Bladder microvascular endothelial cell (primary cell): ENCODE results near the gene RABEP2. TPM values are rescaled to one million over a fixed set of nuclear protein-coding genes. Genes with fewer than 3 reads are reported as not detected.

Source experiments
- total RNA-seq: library from RNA; depleted of rRNA; stranded (reverse); fragments of >200 nt; gene quantifications from 2 replicates; pipeline ENCODE4 v1.2.3, GENCODE V29; 2014

The RABEP2 gene
- 45.7 and 64.8 TPM in 2 replicates for total RNA-seq

DNA sequence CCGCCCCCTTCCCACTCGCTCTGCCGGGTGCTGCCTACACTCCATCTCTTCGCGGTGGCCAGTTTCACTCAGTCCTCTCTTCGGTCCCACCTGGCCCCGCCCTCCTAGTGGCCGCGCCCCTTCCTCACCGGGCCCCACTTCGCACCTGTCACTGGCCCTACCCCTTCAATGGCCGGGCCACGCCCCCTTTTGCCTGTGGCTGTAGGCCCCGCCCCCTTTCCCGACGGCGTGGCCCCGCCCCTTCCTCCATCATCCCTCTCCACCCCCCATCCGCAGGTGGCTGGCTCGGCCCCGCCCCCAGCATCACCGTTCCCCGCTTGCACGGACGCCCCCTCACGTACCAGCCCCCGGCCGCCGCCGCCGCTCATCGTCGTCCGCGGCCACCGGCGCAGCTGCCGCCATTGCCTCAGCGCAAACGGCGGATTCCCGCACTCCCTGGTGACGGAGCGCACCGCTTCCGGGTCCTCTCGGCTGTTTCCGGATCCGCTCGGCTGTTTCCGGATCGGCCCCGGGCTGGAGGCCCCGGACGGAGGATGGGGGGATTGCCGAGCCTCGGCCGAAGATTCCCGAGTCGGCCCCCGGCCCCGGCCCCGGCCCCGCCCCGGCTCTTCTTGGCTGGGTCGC lies at the start of gene RABEP2:
TSS of gene RABEP2 (minus strand) at position 477 of the 624 bp plus-strand sequence. CDS start at position 402, 75 bp downstream.

DNA sequence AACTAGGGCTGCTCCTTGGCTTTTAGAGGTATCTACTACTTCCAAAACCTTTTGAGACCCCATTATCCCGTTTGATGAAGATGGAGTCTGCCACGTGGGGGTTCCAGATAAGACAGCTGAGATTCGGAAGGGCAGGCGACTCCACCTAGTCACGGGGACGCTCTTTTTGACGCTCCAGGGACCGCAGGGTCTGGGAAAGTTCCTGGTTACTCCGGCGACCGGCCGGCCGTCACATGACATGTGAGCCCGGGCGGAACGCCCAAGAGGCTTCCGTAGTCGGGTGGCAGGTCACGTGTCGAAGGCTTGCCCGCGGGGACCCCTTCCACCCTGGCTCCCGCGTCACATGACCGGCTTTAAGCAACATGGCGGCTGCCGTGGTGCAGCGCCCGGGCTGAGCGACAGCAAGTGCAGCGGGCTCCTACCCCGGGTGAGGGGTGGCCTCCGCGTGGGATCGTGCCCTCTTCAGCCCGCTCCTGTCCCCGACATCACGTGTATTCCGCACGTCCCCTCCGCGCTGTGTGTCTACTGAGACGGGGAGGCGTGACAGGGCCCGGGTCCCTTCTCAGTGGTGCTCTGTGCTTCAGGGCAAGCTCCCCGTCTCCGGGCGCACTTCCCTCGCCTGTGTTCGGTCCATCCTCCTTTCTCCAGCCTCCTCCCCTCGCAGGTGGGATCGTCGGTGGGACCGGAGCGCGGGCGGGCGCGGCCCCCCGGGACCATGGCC lies 49.6 kb upstream of the RABEP2 start, which contains the start of gene SPNS1:
TSS of gene SPNS1 (plus strand) at position 342 of the 721 bp plus-strand sequence. CDS start at position 716, 374 bp downstream.

GRCh38 chr16:28950648-28951409 lies 25.8 kb upstream of the RABEP2 start, which contains the start of gene NFATC2IP:
TSS of gene NFATC2IP (plus strand) at chr16:28950937. CDS start at chr16:28951012, 75 bp downstream.

DNA sequence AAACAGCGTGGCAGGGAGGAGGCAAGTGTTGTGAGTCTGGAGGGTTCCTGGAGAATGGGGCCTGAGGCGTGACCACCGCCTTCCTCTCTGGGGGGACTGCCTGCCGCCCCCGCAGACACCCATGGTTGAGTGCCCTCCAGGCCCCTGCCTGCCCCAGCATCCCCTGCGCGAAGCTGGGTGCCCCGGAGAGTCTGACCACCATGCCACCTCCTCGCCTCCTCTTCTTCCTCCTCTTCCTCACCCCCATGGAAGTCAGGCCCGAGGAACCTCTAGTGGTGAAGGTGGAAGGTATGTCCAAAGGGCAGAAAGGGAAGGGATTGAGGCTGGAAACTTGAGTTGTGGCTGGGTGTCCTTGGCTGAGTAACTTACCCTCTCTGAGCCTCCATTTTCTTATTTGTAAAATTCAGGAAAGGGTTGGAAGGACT lies 6.8 kb upstream of the RABEP2 start, which contains the start of gene CD19:
TSS of gene CD19 (plus strand) at position 171 of the 425 bp plus-strand sequence. CDS start at position 201, 30 bp downstream.

GRCh38 chr16:28878083-28878926 lies 46.7 kb downstream of the RABEP2 start, which contains the start of gene ATP2A1:
TSS of gene ATP2A1 (plus strand) at chr16:28878488. CDS start at chr16:28878672, 184 bp downstream.

Other genes with a start within 250 kb of the RABEP2 start
- 192 and 220 TPM in 2 replicates for gene EIF3C, start 213.8 kb downstream of the RABEP2 start, total RNA-seq
- gene NPIPB9, start 173.5 kb downstream of the RABEP2 start, total RNA-seq, result 1.5 and 9.4 TPM in 2 replicates
- 20.9 and 69.8 TPM in 2 replicates for gene ATXN2L, start 102.2 kb downstream of the RABEP2 start, total RNA-seq
- gene TUFM, start 78.9 kb downstream of the RABEP2 start, total RNA-seq, result 121 and 132 TPM in 2 replicates
- 9.9 and 14.8 TPM in 2 replicates for gene SH2B1, start 61.4 kb downstream of the RABEP2 start, total RNA-seq
- 0.16 and 0.31 TPM in 2 replicates for gene ATP2A1, start 46.8 kb downstream of the RABEP2 start, total RNA-seq
- not detected in 2 replicates for gene CD19, start 6.7 kb upstream of the RABEP2 start, total RNA-seq
- gene NFATC2IP, start 25.7 kb upstream of the RABEP2 start, total RNA-seq, result 22.7 and 31.7 TPM in 2 replicates
- 25.7 and 34.2 TPM in 2 replicates for gene SPNS1, start 49.5 kb upstream of the RABEP2 start, total RNA-seq
- gene LAT, start 59.8 kb upstream of the RABEP2 start, total RNA-seq, result 0.32 and 0.50 TPM in 2 replicates